Neuron (in vitro differentiated cells): ENCODE results near the gene P2RY8.
"Not testable (repeated sequence)": the region's sequence is repeated elsewhere in the genome, so short reads cannot be mapped to it uniquely, and the experiment has no call there.

Experiments
- H2AFZ ChIP-seq: one replicate; pipeline ENCODE4 v1.6.1; 2013; ENCODE audit warnings: low read depth, mild to moderate bottlenecking, inconsistent platforms, low read length, moderate library complexity
- H3K27me3 ChIP-seq: one replicate; pipeline ENCODE4 v1.6.1; 2013; ENCODE audit warnings: low read length; ENCODE audit not compliant: insufficient read depth
- H3K36me3 ChIP-seq: one replicate; pipeline ENCODE4 v1.6.1; 2013; ENCODE audit warnings: low read length; ENCODE audit not compliant: insufficient read depth
- H3K4me1 ChIP-seq: one replicate; pipeline ENCODE4 v1.6.1; 2013; ENCODE audit warnings: low read length; ENCODE audit not compliant: insufficient read depth
- H3K4me3 ChIP-seq: 2 replicates; pipeline ENCODE4 v1.5.1; 2013; ENCODE audit warnings: mild to moderate bottlenecking, low read length, moderate library complexity
- H3K9me3 ChIP-seq: one replicate; pipeline ENCODE4 v1.6.1; 2013; ENCODE audit warnings: low read length

Gene P2RY8

DNA sequence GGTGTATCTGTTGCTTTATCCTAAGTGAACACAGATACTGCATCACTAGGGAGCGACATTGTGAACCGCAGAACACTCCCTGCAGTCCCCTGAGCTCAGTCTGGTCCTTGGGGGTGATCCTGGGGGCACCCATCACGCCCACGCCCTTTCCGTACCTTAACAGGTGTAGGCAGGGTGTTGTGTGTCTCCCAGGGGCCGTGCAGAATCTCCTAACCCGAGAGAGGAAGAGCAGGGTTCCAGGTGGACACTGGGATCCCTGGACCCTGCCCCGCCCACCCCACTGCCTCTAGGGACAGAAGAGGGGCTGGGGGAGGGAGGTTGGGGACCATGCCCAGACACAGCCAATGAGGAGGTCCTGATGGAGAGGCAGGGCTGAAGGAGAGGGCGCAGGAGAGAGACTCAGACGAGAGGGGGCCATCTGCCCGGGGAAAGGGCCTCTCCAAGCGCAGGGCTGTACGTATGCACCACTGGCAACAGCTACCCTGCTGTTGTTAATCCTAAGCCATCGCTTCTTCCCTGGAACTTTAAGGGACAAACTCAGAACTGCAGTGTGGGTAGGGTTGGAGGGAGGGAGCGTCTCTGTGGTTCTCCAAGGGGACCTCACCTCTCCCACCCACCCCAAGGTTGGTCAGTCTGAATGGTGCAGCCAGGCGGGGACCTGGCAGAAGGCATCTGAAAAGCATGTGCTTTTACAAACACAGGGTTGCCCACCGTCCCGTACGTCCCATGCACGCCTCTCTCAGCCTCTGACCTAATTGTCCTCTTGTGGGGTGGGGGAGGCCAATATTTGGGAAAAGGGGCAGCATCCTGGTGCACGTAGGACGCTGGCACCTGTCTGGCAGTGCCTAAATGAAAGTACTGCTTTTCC is 2.5 kb downstream of the P2RY8 start:
- no peaks in the 10 kb centered on the region for H3K9me3 ChIP-seq
- H3K4me3 ChIP-seq, result no peak overlapping the region
- no peaks in the 10 kb centered on the region for H3K27me3 ChIP-seq
- no peaks in the 10 kb centered on the region for H3K4me1 ChIP-seq
- no peak overlapping the region for H2AFZ ChIP-seq
- no peaks in the 10 kb centered on the region for H3K36me3 ChIP-seq

GRCh38 chrX:1533058-1533457 is 3.9 kb downstream of the P2RY8 start:
- no peaks in the 10 kb centered on the region for H3K9me3 ChIP-seq
- H2AFZ ChIP-seq, result no peak overlapping the region

GRCh38 chrX:1531096-1531890 is 5.7 kb downstream of the P2RY8 start:
- Histone ChIP-seq H3K36me3 (no peaks in the 10 kb centered on the region), H3K4me1 (no peaks in the 10 kb centered on the region), H2AFZ (no peak overlapping the region), H3K27me3 (no peaks in the 10 kb centered on the region), H3K9me3 (no peaks in the 10 kb centered on the region), H3K4me3 (no peak overlapping the region)

More at GRCh38 chrX:1533058-1533457, 3.9 kb downstream of the P2RY8 start:
- Histone ChIP-seq H3K36me3 (no peaks in the 10 kb centered on the region), H3K27me3 (no peaks in the 10 kb centered on the region), H3K4me1 (no peaks in the 10 kb centered on the region), H3K4me3 (no peak overlapping the region)

DNA sequence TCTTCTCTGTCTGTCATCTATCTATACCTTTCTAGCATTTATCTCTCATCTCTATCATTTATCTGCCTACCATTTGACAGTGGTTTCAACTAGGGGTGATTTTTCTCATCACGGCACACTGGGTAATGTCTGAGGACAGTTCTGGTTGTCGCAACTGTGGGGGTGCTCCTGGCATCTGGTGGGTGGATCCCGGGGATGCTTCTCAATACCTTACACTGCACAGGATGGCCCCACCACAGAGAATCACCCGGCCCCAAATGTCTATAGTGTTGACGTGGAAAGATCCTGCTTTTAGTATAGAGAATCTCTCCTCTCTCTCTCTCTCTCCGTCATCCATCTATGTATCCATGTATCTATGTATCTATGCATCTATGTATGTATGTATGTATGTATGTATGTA is 7.2 kb downstream of the P2RY8 start:
- Histone ChIP-seq H3K36me3 (no peaks in the 10 kb centered on the region), H3K4me1 (no peaks in the 10 kb centered on the region), H3K9me3 (no peaks in the 10 kb centered on the region), H3K4me3 (no peak overlapping the region), H2AFZ (no peak overlapping the region), H3K27me3 (no peaks in the 10 kb centered on the region)

DNA sequence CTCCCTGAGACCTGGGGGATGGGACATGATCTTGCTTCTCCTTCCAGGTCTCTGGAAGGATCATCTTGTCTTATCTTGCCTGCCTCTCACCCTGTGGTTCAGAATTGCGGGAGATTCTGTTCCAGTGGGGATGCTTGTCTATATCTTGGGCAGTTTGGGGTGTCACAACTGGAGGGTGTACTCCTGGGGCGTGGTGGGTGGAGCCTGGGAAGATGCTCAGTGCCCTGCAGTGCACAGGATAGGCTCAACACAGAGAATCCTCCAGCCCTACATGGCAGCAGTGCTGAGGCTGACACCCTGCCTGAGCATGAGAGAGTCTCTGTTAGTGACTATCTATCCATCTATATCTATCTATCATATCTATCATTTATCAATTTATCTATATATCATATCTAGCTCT is 7.7 kb downstream of the P2RY8 start:
- H3K36me3 ChIP-seq, result no peaks in the 10 kb centered on the region
- H3K4me1 ChIP-seq, result no peaks in the 10 kb centered on the region
- H3K27me3 ChIP-seq, result no peaks in the 10 kb centered on the region
- no peak overlapping the region for H2AFZ ChIP-seq
- H3K9me3 ChIP-seq, result no peaks in the 10 kb centered on the region
- no peak overlapping the region for H3K4me3 ChIP-seq

DNA sequence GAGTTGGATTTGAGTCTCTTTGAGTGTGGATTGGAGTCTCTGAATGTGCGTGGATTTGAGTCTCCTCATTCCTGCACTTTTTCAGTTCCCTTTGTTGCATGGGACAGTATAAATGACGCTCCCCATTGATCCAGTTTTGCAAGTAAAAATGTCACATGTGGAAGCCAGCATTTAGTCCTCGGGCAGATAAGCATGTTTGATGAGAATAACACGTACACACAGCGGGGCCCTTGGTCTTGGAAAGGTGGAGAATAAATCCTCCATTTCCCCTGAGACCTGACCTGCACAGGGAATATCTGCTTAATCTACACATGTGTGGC is 8.1 kb downstream of the P2RY8 start:
- Histone ChIP-seq H3K27me3 (no peaks in the 10 kb centered on the region), H2AFZ (no peak overlapping the region), H3K4me1 (no peaks in the 10 kb centered on the region), H3K9me3 (no peaks in the 10 kb centered on the region), H3K4me3 (no peak overlapping the region), H3K36me3 (no peaks in the 10 kb centered on the region)

DNA sequence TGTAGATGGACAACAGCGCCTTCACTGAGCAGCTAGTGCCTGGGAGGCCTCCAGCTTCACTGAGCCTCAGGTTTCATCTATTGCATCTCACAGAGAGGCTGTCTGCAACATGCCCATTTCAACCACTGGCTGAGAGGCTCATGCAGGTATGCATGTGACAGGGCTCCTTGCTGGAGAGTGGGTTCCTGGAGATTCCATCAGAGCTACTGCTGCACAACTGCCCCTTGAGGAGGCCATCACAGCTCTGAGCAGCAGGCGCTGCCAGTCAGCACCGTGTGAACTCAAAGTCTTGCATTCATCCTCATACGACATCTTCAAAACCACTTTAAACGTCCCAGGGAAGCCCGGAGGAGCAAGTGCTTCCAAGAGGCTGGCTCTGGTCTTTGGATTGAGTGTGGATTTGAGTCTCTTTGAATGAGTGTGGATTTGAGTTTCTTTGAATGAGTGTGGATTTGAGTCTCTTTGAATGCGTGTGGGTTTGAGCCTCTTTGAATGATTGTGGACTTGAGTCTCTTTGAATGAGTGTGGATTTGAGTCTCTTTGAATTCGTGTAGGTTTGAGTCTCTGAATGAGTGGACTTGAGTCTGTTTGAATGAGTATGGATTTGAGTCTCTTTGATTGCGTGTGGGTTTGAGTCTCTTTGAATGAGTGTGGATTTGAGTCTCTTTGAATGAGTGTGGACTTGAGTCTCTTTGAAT is 8.7 kb downstream of the P2RY8 start:
- Histone ChIP-seq H3K9me3 (no peaks in the 10 kb centered on the region), H3K4me3 (no peak overlapping the region), H3K27me3 (no peaks in the 10 kb centered on the region), H3K4me1 (no peaks in the 10 kb centered on the region), H3K36me3 (no peaks in the 10 kb centered on the region), H2AFZ (no peak overlapping the region)

- no peak overlapping the region for H2AFZ ChIP-seq
- H3K36me3 ChIP-seq, result no peaks in the 10 kb centered on the region
- no peaks in the 10 kb centered on the region for H3K4me1 ChIP-seq
- H3K4me3 ChIP-seq, result no peak overlapping the region
- H3K27me3 ChIP-seq, result no peaks in the 10 kb centered on the region
- H3K9me3 ChIP-seq, result peaks cover under 1% of the 10 kb centered on the region
Measured at GRCh38 chrX:1527457-1527856, 9.5 kb downstream of the P2RY8 start.

- Histone ChIP-seq H2AFZ (no peak overlapping the region), H3K4me1 (no peaks in the 10 kb centered on the region), H3K36me3 (no peaks in the 10 kb centered on the region), H3K27me3 (no peaks in the 10 kb centered on the region), H3K4me3 (no peak overlapping the region), H3K9me3 (peaks cover 2% of the 10 kb centered on the region)
Measured at GRCh38 chrX:1526565-1526964, 10.4 kb downstream of the P2RY8 start.

GRCh38 chrX:1525583-1526355 is 11.2 kb downstream of the P2RY8 start:
- Histone ChIP-seq H2AFZ (no peak overlapping the region), H3K4me3 (no peak overlapping the region), H3K27me3 (no peaks in the 10 kb centered on the region), H3K4me1 (no peaks in the 10 kb centered on the region), H3K9me3 (peaks cover 2% of the 10 kb centered on the region), H3K36me3 (no peaks in the 10 kb centered on the region)

- no peaks in the 10 kb centered on the region for H3K36me3 ChIP-seq
- no peaks in the 10 kb centered on the region for H3K4me1 ChIP-seq
- no peak overlapping the region for H3K4me3 ChIP-seq
Measured at GRCh38 chrX:1524874-1525582, 12.0 kb downstream of the P2RY8 start.

DNA sequence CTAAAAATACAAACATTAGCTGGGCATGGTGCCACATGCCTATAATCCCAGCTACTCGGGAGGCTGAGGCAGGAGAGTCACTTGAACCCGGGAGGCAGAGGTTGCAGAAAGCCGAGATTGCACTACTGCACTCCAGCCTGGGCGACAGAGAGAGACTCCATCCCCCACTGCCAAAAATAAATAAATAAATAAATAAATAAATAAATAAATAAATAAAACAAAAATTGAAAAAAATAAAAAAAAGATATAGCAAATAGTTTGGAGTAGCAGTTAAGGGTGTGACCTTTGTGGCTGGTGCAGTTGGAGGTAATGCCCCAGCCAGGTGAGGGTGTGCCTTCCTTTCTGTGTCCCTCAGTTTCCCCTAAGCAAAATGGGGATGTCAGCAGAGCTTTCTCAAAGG is 14.1 kb downstream of the P2RY8 start:
- not testable (repeated sequence) for H3K27me3 ChIP-seq, H3K4me1 ChIP-seq, H3K36me3 ChIP-seq, H2AFZ ChIP-seq, H3K4me3 ChIP-seq, H3K9me3 ChIP-seq

More at GRCh38 chrX:1524874-1525582, 12.0 kb downstream of the P2RY8 start:
- Histone ChIP-seq H3K9me3 (peaks cover 2% of the 10 kb centered on the region), H3K27me3 (no peaks in the 10 kb centered on the region), H2AFZ (no peak overlapping the region)
